ENCODE measurements around the gene OR8B2.
A peak's percentile ranks its signal among the peaks of the same experiment; 100 is the strongest.
"Not testable (repeated sequence)": the region's sequence is repeated elsewhere in the genome, so short reads cannot be mapped to it uniquely, and the experiment has no call there.

Gene OR8B2

GRCh38 chr11:124409906-124410305 is 25.6 kb upstream of the OR8B2 start:
- no peak for DNase-seq (ENCODE audit: extremely low read depth, insufficient read length)

GRCh38 chr11:124405581-124405980 is 21.3 kb upstream of the OR8B2 start:
- DNase-seq (ENCODE audit: extremely low read depth, insufficient read length): no peak
- Histone ChIP-seq H3K4me3 (replicated peaks; ENCODE audit: low read depth, low read length) (no peak overlapping the region), H3K27me3 (replicated peaks; ENCODE audit: control insufficient read depth, insufficient read depth, low read length) (no peaks in the 10 kb centered on the region), H3K36me3 (ENCODE audit: control insufficient read depth, insufficient read depth, low read length) (no peaks in the 10 kb centered on the region)
- no peak for TF ChIP-seq CTCF (IDR thresholded peaks at IDR 0.05; ENCODE audit: insufficient read depth, low read length, poor library complexity, severe bottlenecking)

More at GRCh38 chr11:124409906-124410305, 25.6 kb upstream of the OR8B2 start:
- H3K4me3 ChIP-seq (replicated peaks; ENCODE audit: low read depth, low read length): no peak overlapping the region
- no peaks in the 10 kb centered on the region for H3K36me3 ChIP-seq (ENCODE audit: control insufficient read depth, insufficient read depth, low read length)
- no peaks in the 10 kb centered on the region for H3K27me3 ChIP-seq (replicated peaks; ENCODE audit: control insufficient read depth, insufficient read depth, low read length)
- TF ChIP-seq CTCF (IDR thresholded peaks at IDR 0.05; ENCODE audit: insufficient read depth, low read length, poor library complexity, severe bottlenecking): no peak

GRCh38 chr11:124403186-124403585 is 18.9 kb upstream of the OR8B2 start:
- not testable (repeated sequence) for DNase-seq (ENCODE audit: extremely low read depth, insufficient read length); H3K36me3 ChIP-seq (ENCODE audit: control insufficient read depth, insufficient read depth, low read length); H3K4me3 ChIP-seq (replicated peaks; ENCODE audit: low read depth, low read length); H3K27me3 ChIP-seq (replicated peaks; ENCODE audit: control insufficient read depth, insufficient read depth, low read length)

GRCh38 chr11:124402326-124402922 is 18.1 kb upstream of the OR8B2 start:
- Histone ChIP-seq H3K36me3 (ENCODE audit: control insufficient read depth, insufficient read depth, low read length) (no peaks in the 10 kb centered on the region), H3K4me3 (replicated peaks; ENCODE audit: low read depth, low read length) (no peak overlapping the region), H3K27me3 (replicated peaks; ENCODE audit: control insufficient read depth, insufficient read depth, low read length) (no peaks in the 10 kb centered on the region)
- TF ChIP-seq CTCF (IDR thresholded peaks at IDR 0.05; ENCODE audit: insufficient read depth, low read length, poor library complexity, severe bottlenecking): peak; percentile 87
- DNase-seq (ENCODE audit: extremely low read depth, insufficient read length): peak; percentile 11

GRCh38 chr11:124398924-124399323 is 14.6 kb upstream of the OR8B2 start, which contains the start of gene OR8B3:
Gene OR8B3, minus strand, starts transcription at chr11:124399024. Its CDS starts 1,673 bp downstream, at chr11:124397351.
- no peaks in the 10 kb centered on the region for H3K27me3 ChIP-seq (replicated peaks; ENCODE audit: control insufficient read depth, insufficient read depth, low read length)
- H3K4me3 ChIP-seq (replicated peaks; ENCODE audit: low read depth, low read length): no peak within 1 kb of the TSS
- H3K36me3 ChIP-seq (ENCODE audit: control insufficient read depth, insufficient read depth, low read length): no peaks in the 10 kb centered on the region
- DNase-seq (ENCODE audit: extremely low read depth, insufficient read length): no peak
- no peak for TF ChIP-seq CTCF (IDR thresholded peaks at IDR 0.05; ENCODE audit: insufficient read depth, low read length, poor library complexity, severe bottlenecking)

GRCh38 chr11:124396847-124397246 is 12.5 kb upstream of the OR8B2 start:
- not testable (repeated sequence) for H3K27me3 ChIP-seq (replicated peaks; ENCODE audit: control insufficient read depth, insufficient read depth, low read length); H3K36me3 ChIP-seq (ENCODE audit: control insufficient read depth, insufficient read depth, low read length); H3K4me3 ChIP-seq (replicated peaks; ENCODE audit: low read depth, low read length); DNase-seq (ENCODE audit: extremely low read depth, insufficient read length)

GRCh38 chr11:124394408-124394807 is 10.1 kb upstream of the OR8B2 start:
- DNase-seq (ENCODE audit: extremely low read depth, insufficient read length): no peak
- no peak for TF ChIP-seq CTCF (IDR thresholded peaks at IDR 0.05; ENCODE audit: insufficient read depth, low read length, poor library complexity, severe bottlenecking)
- no peaks in the 10 kb centered on the region for H3K36me3 ChIP-seq (ENCODE audit: control insufficient read depth, insufficient read depth, low read length)
- no peaks in the 10 kb centered on the region for H3K27me3 ChIP-seq (replicated peaks; ENCODE audit: control insufficient read depth, insufficient read depth, low read length)
- no peak overlapping the region for H3K4me3 ChIP-seq (replicated peaks; ENCODE audit: low read depth, low read length)

GRCh38 chr11:124382857-124383256 is 1.4 kb downstream of the OR8B2 start:
- H3K4me3 ChIP-seq (replicated peaks; ENCODE audit: low read depth, low read length); H3K27me3 ChIP-seq (replicated peaks; ENCODE audit: control insufficient read depth, insufficient read depth, low read length); H3K36me3 ChIP-seq (ENCODE audit: control insufficient read depth, insufficient read depth, low read length); DNase-seq (ENCODE audit: extremely low read depth, insufficient read length): not testable (repeated sequence)

All from GM06990 (cell line).